Heart left ventricle (tissue), 13 donors: Measurements from ENCODE around the gene FYB2.

ENCODE experiments used
- POLR2A ChIP-seq, 2 donors: fragments of 450-650 bp; IDR thresholded peaks; one replicate each; pipeline ENCODE4 v1.6.1; 2017; ENCODE audit warnings: antibody characterized with exemption in 2 of 2, mild to moderate bottlenecking in 2 of 2, moderate library complexity in 2 of 2
- TF ChIP-seq, protein P1 (sequence below), 12 donors: fragments of 200-600 bp; sonication (generic) in 4 of 12; IDR thresholded peaks; one replicate each; pipeline versions ENCODE4 v1.5.0 to v1.8.0; 2018 to 2022; ENCODE audit warnings: antibody characterized with exemption in 12 of 12, mild to moderate bottlenecking in 5 of 12
- donor health status: ischemic (EF 13 %, LVEDD 7.1; RV severe dilation, severe dysfunction).
- donor health status: DM: no; HTN: yes; CAD: no.
- donor health status: DM: no; HTN: no; CAD: no.
- donor health status: ischemic (EF 25% LVEDD 6.9; RV normal size, moderate dysfunction).
- donor health status: ischemic (EF 25% LVEDD 5.7; RV mildly dilated, moderate dysfunction).
- donor health status: ischemic (EF 35%, LVEDD 5.7; RV mildly dilated, moderate dysfunction).
- donor health status: nonischemic (EF 11% LVEDD 7.7; RV severe dilation, severe dysfunction).
- donor health status: DM: yes; HTN: yes; CAD: no.
- donor health status: PGD.
- donor health status: ischemic (EF 29% LVEDD 5.4; RV normal size, mild dysfunction).
- donor health status: nonischemic (EF 23%, LVEDD 6.1; RV moderate dilation, normal function).

DNA sequence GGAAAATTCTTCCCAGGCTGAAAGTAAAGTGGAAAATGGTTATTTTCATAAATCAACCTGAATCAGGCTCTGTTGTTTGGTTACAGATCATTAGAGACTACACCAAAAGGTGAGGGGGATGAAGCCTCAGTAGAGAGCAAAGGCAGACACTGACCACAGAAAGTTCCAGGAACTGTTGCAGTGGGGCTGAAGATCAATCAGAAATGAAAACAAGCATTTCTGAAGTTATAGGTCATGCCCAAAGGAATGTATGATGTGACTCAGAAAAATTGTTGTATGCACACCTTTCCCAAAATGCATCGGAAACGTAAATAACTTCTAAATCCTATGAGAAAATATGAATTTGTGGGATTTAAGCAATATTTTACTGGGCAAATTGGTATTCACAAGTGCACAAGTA, 63.3 kb downstream of the FYB2 start:
- TF ChIP-seq, protein P1, sequence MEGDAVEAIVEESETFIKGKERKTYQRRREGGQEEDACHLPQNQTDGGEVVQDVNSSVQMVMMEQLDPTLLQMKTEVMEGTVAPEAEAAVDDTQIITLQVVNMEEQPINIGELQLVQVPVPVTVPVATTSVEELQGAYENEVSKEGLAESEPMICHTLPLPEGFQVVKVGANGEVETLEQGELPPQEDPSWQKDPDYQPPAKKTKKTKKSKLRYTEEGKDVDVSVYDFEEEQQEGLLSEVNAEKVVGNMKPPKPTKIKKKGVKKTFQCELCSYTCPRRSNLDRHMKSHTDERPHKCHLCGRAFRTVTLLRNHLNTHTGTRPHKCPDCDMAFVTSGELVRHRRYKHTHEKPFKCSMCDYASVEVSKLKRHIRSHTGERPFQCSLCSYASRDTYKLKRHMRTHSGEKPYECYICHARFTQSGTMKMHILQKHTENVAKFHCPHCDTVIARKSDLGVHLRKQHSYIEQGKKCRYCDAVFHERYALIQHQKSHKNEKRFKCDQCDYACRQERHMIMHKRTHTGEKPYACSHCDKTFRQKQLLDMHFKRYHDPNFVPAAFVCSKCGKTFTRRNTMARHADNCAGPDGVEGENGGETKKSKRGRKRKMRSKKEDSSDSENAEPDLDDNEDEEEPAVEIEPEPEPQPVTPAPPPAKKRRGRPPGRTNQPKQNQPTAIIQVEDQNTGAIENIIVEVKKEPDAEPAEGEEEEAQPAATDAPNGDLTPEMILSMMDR (IDR thresholded peaks at IDR 0.05): no peak
- no peak for TF ChIP-seq POLR2A (IDR thresholded peaks at IDR 0.05)
